Left forelimb (tissue), 1 donor: Measurements from ENCODE around the gene DLL3.

Experiments
- DNase-seq: peaks from one replicate; pipeline ENCODE4 v3.0.0-alpha.2; 2018; ENCODE audit warnings: low spot score

DLL3 gene

DNA sequence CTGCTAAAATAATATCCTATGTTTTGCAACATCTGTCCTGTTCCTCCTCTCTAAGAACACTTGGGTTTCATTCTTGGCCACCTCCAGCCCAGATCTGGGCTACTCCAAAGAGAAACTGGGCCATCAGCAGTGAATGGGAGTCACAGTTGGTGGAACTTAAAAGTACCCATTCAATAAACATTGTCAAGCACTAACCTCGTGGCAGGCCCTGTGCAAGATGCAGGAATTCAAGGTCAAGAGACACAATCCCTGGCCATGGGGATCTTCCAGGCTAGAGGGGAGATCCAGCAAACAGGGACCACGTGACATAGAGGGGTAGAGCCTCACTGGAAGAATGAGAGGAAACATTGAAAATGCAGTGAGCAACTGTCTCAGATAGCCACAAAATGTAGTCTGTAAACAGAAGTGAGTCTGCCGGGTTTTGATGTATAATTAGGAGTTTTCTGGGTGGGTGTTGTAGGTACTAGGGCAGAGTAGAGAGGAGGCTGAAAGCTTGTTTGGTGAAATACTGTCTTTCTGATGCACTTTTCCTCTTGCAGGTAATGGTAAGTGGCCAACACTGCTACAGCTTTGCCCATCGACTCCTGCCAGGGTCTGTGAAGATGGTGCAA lies 56.1 kb downstream of the DLL3 start:
- no peak for DNase-seq

- DNase-seq, result no peak
Observed at GRCh38 chr19:39555883-39556282, 57.1 kb downstream of the DLL3 start.
